Measurements from ENCODE around the gene PPL.
"Not testable (repeated sequence)": the region's sequence is repeated elsewhere in the genome, so short reads cannot be mapped to it uniquely, and the experiment has no call there.

Gene PPL

DNA sequence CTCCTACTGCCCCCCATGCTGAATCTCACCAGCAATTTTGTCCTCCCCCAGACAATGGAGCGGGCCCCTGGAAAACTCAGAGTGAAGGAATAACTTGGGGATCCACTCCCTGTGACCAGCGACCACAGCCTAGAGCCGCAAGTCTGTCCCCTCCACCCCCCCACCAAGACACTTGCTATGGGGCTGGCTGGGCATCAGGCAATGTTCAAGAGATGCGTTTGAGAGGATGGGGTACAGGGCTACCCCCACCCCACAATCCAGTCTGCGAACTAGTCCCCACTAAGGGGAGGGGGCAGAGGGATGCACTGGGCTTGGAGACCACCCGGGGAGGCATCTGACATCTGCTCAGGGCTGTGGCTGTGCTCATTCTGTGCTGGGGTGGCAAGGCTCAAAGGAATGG is 2.4 kb downstream of the PPL start:
- DNase-seq (ENCODE audit: low spot score), result no peak

DNA sequence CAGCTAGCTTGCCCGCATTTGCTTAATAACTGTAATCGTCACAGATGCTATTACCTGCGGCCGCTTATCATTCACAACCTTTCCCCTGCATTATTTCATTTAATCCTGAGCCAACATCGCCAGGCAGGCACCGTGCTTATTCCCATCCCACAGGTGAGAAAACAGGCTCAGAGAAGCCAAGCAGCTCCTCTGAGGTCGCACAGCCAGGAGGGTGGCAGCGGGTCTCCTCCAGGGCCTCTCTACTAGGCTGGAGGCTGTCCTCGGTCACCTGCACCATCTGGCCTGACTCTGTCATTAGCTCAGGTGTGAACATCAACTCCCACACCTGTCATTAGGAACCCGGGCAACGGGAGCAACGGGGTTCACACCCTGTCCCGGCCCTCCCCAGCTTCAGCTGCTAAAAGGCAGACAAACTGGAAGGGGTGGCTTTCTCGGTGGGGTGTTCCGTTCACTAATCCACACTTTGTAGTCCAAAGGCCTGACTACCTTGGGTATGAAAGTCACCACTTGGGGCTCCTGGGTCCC is 3.0 kb downstream of the PPL start:
- DNase-seq (ENCODE audit: low spot score), result no peak

DNA sequence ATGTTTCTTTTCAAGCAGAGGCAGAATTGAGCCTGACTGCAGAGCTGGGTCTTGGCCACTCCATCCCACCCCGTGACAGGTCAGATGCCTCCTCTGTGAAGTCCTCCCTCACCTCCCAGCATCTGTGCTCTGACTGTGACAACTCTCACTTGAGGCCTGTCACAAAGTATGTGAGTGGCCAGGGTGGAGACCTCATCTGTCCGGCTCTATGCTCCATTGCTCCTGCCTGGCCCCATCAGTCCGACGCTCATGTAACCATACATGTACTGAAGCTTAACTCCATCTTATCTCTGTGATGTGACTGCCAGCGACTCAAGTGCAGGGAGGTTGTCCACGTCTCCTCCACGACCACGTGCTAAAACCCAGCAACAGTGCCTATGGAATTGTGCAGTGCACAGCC is 3.5 kb downstream of the PPL start:
- no peak for DNase-seq (ENCODE audit: low spot score)

DNA sequence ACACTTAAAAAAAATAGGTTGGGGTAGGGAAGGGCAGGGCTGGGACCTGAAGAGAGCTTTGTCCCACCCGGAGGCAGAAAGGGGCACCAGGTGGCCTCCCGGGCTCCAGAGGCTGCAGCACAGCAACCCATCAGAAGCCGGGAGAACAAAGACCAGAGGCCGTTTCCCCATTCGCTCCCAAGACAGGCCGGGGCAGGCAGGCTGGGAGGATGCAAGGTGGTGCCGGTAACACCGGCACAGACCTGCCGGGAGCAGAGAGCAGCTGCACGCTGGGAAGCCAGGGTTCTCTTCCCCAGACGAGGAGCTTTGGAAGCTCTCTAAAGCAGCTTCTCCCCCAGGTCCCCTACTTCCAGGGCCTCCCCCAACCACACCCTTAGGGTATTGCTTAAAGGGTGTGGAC is 5.6 kb downstream of the PPL start:
- no peak for DNase-seq (ENCODE audit: low spot score)

DNA sequence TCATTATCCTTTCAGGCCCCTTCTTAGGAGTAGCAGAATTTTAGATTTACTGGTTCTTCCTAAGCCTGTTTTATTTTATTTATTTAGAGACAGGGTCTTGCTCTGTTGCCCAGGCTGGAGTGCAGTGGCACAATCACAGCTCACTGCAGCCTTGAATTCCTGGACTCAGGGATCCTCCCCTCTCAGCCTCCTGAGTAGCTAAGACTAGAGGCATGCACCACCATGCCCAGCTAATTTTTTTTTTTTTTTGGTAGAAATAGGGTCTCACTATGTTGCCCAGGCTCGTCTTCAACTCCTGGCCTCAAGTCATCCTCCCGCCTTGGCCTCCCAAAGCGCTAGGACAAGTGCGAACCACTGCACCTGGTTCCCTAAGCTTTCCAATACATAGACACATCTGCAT is 7.3 kb downstream of the PPL start:
- not testable (repeated sequence) for DNase-seq (ENCODE audit: low spot score)

DNA sequence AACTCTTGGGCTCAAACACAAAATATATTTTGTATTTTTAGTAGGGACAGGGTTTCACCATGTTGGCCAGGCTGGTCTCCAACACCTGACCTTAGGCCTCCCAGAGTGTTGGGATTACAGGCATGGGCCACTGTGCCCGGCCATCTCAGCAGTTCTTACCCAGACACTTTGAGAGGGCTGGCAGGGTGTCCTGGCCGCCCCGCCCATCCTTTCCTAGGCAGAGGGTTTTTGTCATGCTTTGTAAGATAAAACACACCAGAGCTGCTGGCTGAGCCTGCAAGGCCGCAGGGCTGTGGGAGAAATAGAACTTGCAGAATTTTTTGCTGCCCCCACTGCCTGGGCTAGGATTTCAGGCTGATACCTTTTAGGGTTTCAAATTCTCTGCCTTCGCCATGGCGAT is 8.7 kb downstream of the PPL start:
- no peak for DNase-seq (ENCODE audit: low spot score)

DNA sequence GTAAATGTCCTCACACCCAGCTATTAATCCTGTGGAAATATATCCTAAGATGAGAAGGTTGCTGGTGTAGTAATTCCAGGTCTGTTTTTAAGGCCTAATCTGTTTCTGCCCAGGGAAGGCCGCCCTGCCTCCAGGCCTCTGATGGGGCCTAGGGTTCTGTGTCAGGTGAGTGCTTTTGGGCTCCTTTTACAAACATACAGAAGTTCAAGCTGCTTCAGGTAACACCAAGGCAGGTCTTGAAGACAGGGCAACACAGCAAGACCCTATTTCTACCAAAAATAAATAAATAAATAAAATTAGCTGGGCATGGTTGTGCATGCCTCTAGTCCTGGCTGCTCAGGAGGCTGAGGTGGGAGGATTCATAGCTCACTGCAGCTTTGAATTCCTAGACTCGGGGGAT is 9.3 kb downstream of the PPL start:
- DNase-seq (ENCODE audit: low spot score), result no peak

DNA sequence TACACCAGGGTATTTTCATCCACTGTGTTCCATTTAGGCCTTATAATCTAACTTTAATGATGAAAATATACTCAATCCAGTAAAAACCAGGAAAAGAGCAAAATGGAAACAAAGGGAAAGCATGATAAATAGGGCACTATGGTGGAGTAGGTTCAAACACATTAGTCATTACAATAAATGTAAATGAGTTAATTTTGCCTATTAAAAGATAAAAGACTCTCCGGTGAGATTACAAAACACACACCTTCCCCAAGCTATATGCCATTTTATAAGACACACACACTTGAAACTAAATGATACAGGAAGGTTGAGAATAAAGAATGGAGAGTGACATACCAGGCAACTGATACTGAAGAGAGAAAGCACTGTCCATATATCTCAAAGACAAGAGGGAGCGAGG is 10.0 kb downstream of the PPL start:
- DNase-seq (ENCODE audit: low spot score), result no peak

DNA sequence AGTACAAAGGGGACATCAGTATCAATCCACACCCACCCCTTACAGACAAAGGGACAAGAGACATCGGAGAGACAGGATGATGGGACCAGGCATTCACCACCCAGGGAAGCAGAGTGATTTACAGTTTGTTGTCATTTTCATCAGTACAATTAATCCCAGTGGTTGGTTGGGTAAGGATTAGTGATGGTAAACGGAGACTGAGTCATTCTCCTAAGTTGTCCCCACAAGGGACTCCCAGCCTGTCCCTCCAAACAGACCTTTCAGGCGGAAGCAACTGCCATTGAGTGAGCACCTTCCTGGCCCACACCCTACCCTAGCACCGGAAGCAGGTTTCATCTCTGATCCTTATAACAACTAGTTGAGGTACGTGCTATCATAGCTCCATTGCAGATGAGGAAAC is 11.2 kb downstream of the PPL start:
- DNase-seq (ENCODE audit: low spot score), result no peak

DNA sequence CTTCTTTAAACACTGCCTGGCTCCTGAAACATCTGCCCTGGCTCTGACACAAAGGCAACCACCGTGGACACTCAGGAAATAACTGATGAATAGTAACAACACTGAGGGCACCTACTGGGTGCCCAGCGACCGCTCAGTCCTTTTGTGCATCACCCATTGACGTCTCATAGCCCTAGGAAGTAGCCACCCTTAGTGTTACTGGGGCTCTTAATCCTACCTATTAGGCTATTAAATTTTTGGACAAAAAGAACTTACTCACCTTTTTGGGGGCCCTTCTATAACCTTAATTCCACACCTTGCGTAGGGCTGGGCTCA is 11.7 kb downstream of the PPL start:
- DNase-seq (ENCODE audit: low spot score), result no peak

DNA sequence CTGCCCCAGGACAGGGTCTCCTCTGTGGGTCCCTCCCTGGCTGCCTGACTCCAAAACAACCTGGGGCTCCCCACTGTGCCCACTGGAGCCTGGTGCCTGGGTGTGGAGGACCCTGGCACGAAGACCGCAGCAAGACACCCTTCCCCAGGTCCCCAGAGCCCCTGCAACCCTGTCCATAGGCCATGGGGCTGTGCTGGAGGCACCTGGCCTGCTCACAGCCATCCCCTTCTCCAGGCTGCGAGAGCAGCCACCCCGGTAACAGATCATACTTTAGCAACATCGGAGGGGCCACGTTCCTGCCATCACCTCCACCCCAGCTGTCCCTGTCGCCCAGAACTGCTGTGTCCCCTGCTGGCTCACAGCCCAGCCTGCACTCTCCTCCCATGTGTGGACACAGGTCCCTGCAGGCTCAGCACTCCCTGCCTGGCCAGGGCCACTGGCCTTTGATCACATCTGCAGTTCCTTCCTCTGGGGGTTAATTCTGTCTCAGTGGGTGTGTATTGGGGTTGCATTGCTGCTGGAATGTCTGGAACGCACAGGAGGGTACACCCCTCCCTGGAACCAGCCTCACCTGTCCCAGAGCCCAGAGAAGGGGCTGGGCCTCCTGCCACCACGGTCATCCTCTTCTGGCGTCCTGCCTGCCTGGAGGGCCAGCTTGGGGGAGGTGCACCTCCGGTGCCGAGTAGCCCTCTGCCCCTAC is 12.2 kb downstream of the PPL start:
- DNase-seq (ENCODE audit: low spot score), result no peak

DNA sequence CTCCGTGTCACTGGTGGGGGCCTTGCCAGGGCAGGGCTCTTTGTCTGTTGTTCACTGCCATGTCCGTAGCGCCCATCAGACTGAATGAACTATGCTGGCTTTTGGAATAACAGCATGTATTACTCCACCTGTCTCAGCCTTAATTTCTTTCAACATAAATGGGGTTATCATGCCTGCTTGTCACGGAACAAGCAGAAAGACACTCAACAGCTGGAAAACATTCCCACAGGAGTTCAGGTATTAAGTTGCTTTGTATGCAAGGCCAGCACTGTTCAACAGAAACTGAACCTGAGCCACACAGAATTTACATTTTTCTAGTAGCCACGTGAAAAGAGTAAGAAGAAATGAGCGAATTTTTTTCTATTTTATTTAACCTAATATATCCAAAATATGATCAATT is 13.1 kb downstream of the PPL start:
- no peak for DNase-seq (ENCODE audit: low spot score)

DNA sequence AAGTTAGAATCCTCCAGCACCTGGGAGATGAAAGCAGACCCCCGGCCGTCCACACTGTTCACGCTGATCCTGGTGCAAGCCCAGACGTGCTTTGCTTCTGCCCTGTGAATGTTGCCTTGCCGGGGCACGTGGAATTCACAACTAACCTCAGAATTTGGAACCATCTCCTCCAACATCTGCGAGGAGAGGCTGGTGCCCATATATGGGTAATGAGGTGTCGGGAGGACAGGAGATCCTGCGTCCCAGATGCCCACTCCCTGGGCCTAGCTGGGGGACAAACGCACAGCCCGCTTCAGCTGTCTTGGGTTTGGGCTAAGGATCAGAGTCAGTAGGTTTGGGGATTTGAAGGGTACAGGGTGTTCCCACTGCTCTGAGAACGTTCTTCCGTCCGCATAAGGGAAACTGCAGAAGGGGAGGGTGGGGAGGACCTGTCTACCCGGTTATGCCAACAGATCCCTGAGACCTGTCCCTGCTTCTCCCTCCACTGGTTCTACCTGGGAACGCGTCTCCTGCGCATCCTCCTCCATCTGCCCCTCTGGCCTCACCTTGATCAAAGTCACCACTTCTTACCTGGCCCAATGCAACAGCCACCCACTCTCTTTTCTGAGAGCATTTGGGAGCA is 14.1 kb downstream of the PPL start:
- no peak for DNase-seq (ENCODE audit: low spot score)

DNA sequence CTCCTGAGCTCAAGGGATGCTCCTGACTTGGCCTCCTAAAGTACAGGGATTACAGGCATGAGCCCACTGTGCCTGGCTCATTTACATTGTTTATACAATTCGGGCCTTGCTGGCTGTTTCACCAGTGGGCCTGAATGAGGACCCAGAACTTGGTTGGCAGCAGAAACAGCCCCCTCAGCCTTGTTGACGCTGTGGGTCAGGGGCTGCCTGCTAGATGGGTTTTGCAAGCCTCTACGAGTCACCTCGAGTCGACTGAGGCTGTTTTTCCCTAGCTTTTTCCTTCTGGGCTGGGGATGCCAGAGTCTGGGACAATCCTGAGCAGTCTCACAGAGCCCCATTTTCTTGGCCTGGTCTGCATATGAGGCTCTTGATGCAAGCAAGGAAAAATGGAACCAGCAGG is 16.1 kb downstream of the PPL start:
- DNase-seq (ENCODE audit: low spot score), result no peak

DNA sequence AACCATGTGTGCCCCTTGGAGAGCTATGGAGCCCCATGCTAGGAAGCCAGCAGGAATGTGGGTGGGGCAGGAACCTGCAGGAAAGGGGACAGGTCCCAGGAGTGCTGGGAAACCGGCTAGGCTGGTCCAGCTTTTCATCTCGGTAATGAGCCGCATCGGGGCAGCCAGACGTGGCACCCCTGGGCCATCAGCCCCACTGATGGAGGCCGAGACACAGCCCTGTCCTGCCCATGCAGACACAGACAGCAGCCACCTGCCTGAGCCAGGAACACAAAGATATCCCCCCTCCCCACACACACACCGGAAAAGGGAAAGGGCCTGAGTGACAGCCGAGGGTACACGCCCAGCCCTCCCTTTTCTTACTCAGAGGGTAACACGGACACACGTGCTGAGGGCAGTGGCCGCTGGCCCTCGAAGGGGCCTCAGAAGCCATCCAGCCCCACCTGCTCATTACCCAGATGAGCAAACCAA is 18.1 kb downstream of the PPL start:
- DNase-seq (ENCODE audit: low spot score), result no peak

DNA sequence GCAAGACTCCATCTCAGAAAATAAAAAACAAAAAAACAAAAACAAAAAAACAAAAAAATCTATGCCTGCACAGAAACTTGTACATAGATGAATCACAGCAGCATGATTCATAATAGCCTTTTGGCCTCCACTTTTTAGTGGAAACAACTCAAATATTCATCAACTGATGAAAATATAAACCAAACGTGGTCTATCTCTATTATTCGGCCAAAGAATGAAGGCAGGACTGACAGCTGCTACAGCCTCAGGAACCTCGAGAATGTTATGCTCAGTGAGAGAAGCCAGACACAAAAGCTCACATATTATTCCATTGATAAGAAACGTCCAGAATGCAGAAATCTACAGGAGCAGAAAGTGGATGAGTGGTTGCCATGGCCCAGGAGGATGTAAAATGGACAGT is 19.8 kb downstream of the PPL start:
- no peak for DNase-seq (ENCODE audit: low spot score)

DNA sequence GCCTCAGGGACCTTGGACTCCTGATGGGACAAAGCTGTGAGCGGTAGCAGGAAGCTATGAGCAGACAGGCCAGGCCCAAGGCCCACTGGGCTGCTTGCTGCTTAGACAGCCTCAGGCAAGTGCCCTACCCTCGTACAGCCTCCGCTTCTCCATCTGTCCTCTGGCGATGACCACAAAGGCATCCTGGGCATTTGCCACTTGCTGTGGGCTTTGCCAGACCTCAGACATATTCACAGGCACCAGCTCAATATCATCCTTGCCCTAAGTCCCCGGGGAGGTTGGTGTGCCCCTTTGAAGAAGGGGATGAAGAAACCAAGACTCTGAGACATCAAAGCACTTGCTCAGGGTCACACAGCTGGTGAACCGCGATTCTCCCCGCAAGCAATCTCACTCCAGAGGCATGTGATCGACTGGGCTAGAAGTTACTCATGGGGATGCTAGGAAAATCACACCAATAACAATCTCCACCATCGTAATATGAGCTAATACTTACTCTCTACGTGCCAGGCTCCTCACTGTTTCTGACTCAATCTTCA is 21.7 kb downstream of the PPL start:
- DNase-seq (ENCODE audit: low spot score), result no peak

DNA sequence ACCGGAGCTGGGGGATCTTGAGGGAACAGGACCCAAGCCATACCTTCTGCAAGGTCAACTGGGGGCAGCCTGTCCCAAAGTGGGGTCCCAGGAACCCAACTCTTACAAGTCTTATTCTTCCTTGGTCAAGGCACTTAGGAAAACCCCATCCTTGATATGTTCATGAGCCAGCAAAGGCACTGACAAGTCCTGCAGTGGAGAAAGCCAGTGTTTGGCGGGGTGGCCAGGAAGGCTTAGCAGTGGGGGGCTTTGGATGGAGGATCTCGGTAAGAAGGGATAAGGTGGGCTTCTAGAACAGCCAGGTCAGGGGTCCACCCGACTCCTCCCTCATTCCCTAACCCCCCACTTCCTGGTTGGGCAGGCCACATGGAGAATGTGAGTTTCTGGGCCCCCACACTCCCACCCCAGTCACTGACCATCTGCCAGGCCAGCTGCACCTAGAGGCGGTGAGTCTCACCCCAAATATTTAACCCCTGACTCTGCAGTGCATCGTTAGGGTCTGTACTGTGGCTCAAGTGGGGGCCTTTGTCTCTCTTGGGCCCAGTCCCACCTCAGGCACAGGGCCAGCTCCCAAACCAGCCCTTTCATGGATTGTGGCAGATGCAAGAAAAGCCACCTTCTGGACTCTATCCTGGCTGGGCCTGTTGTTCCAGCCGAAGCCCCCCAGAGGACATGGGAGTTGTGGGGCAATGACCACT is 22.3 kb downstream of the PPL start:
- DNase-seq (ENCODE audit: low spot score), result no peak

DNA sequence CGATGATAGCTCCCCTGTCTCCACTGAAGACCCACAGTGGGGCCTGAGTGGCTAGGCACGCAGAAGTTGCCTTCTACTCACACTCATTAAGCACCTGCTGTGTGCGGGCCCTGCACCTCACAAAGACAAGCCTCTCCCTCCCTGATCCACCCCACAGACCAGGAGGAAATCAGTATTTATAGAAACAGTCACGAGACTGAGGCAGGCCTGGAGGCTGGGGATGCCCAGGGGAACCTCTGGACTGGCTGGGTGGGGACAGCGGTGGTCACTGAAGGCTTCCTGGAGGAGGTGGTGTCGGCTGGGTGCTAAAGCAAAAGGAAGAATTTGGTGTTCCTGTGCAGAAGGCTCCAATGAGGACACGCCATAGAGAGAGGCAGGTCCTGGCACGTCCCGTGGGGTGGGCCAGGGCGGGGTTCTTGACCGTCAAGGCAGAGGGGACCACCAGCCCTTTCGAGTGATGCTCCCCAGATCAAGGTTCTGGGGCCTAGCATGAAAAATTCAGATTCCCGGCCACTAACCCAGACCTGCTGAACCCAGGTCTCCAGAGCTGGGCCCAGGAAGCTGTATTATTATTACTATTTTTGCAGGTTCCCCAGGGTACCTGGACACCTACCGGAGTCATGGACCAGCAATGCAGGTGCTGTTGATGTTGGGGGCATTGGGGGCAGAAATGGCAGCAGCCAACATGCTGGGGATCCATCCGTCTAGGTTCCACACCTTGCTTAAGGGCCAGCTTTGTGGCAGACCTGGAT is 23.0 kb downstream of the PPL start:
- DNase-seq (ENCODE audit: low spot score), result no peak

DNA sequence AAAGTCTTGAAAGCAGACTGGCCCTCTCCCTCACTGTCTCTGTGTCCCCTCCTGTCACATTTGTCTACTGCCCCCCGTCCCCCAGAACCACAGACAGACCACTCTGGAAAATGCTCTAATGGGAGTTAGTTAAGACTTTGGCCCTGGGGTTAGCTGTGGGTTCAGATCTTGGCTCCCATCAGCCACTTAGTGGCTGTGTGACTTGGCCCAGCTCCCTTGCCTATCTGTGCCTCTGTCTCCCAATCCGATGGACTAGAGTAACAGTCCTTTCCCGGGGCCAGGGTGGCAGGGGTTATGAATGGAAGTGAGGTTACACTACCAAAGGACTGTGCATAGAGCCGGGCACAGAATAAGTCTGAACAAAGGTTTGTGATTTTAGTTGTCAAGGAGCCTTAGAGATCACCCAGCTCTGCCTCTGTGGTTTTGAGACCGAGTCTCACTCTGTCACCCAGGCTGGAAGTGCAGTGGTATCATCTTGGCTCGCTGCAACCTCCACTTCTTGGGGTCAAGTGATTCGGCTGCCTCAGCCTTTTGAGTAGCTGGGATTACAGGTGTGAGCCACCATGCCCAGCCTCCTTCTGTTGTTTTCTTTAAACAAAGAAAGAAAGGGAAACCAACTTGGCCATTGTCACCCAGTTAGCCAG is 23.7 kb downstream of the PPL start:
- no peak for DNase-seq (ENCODE audit: low spot score)

DNA sequence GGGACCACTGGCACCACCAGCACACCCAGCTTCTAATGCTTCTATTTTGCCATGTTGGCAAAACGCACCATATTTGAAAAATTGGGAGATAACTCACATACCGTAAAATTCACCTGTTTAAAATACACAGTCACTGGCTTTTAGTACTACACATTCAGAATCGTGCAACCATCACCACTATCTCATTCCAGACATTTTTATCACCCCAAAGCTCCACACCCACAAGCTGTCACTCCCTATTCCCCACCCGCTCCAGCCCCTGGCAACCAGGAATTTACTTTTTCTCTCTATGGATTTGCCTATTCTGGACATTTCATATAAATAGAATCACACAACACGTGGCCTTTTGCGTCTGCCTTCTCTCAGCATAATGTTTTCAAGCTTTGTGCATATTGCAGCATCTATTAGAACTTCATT is 25.0 kb downstream of the PPL start:
- no peak for DNase-seq (ENCODE audit: low spot score)

DNA sequence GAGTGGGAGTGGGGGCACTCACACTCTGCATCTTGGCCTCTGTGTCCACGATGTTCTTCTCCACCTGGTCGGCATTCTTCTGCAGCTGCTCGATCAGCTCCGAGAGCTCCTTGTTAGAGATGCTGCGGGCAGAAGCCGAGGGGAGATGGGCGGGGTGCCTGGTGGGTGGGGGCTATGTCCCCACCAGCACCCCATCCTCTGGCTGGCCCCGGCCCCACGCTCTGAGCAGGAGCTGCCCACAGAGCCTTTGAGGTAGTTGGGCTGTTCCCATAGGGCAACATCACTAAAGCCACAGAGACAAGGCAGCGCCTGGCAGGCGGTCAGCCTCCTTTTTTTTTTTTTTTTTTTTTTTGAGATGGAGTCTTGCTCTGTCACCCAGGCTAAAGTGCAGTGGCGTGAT is 26.1 kb downstream of the PPL start:
- DNase-seq (ENCODE audit: low spot score), result no peak

All from hematopoietic multipotent progenitor cell treated with erythropoietin and hydrocortisone succinate and interleukin-3 and kit ligand, for 15 days (in vitro differentiated cells).